A549 (cell line): ENCODE measurements around the gene ZNF821. TPM values are rescaled to one million over a fixed set of nuclear protein-coding genes. Genes with fewer than 3 reads are reported as not detected.

Experiments used
- ATAC-seq, 2 experiments: fragments of 200-7000 bp in 1 of 2; fragments of >200 bp in 1 of 2; cut with Nextera tagmentation in 1 of 2; cut with Tn5 transposase in 1 of 2; 3 replicates each; pipeline versions ENCODE4 v1.8.0 to v1.9.1; 2018 to 2020; ENCODE audit warnings: mild to moderate bottlenecking in 1 of 2, moderate library complexity in 1 of 2
- CTCF ChIA-PET: fragments of 300-600 bp; sonication (Branson Sonifier 250); formaldehyde crosslinking; extraction: SDS; loops from one replicate; lab custom pipeline; 2021; ENCODE audit warnings: antibody characterized with exemption, inconsistent platforms; lab: Yijun Ruan, JAX
- POLR2A ChIA-PET: fragments of 350-600 bp; formaldehyde crosslinking; extraction: SDS; loops from one replicate; lab custom pipeline; 2021; ENCODE audit warnings: antibody characterized with exemption, inconsistent platforms; lab: Yijun Ruan, JAX
- DNase-seq, 2 experiments: peaks; one replicate each; pipeline versions ENCODE4 v3.0.0 to v3.0.0-alpha.2; 2011 to 2016; ENCODE audit warnings: low read depth in 1 of 2, low spot score in 1 of 2
- FAIRE-seq: peaks from 2 replicates; lab custom pipeline; 2011; peaks lifted over from hg19 to GRCh38; lab: Jason Lieb, UNC
- H3K27ac ChIP-seq, 2 experiments: fragments of >200 bp; sonication (Bioruptor Twin); formaldehyde crosslinking; 3 replicates each; pipeline ENCODE4 v1.5.1; 2016 to 2017
- H3K4me1 ChIP-seq: fragments of >200 bp; sonication (Bioruptor Twin); formaldehyde crosslinking; 3 replicates; pipeline ENCODE4 v1.6.1; 2016
- H3K4me2 ChIP-seq: fragments of >200 bp; sonication (Bioruptor Twin); formaldehyde crosslinking; 3 replicates; pipeline ENCODE4 v1.6.1; 2016
- H3K4me3 ChIP-seq: fragments of >200 bp; sonication (Bioruptor Twin); formaldehyde crosslinking; 3 replicates; pipeline ENCODE4 v1.5.1; 2016
- H3K9me3 ChIP-seq: fragments of >200 bp; sonication (Bioruptor Twin); formaldehyde crosslinking; 3 replicates; pipeline ENCODE4 v1.6.1; 2016
- CBX2 ChIP-seq: fragments of 200-600 bp; sonication (generic); IDR thresholded peaks from 2 replicates; pipeline ENCODE4 v1.6.1; 2016; ENCODE audit warnings: low read depth, mild to moderate bottlenecking, borderline replicate concordance
- CBX8 ChIP-seq: fragments of 200-600 bp; sonication (generic); IDR thresholded peaks from 2 replicates; pipeline ENCODE4 v1.6.1; 2016
- EHF ChIP-seq: fragments of 250-450 bp; sonication (Bioruptor Pico); IDR thresholded peaks from 2 replicates; pipeline ENCODE4 v1.5.0; 2020; ENCODE audit warnings: mild to moderate bottlenecking
- ELK1 ChIP-seq: fragments of 150-350 bp; IDR thresholded peaks from 2 replicates; pipeline ENCODE4 v1.6.1; 2014; ENCODE audit warnings: low read depth, mild to moderate bottlenecking, low read length
- FOSB ChIP-seq: fragments of 250-450 bp; sonication (Bioruptor Pico); IDR thresholded peaks from 2 replicates; pipeline ENCODE4 v1.5.0; 2020; ENCODE audit warnings: mild to moderate bottlenecking, moderate library complexity
- GATA3 ChIP-seq: IDR thresholded peaks from 2 replicates; pipeline ENCODE4 v1.6.1; 2012; ENCODE audit warnings: borderline replicate concordance
- HOXA7 ChIP-seq: fragments of 250-450 bp; sonication (Bioruptor Pico); IDR thresholded peaks from 2 replicates; pipeline ENCODE4 v1.5.0; 2020; ENCODE audit warnings: mild to moderate bottlenecking, moderate library complexity
- JUN ChIP-seq, 2 experiments: fragments of >200 bp; sonication (Bioruptor Twin); formaldehyde crosslinking; IDR thresholded peaks; 2 replicates in 1 of 2; 3 replicates in 1 of 2; pipeline ENCODE4 v1.6.1; 2016 to 2017
- MAFK ChIP-seq: fragments of 450-650 bp; IDR thresholded peaks from 2 replicates; pipeline ENCODE4 v1.6.1; 2014; ENCODE audit not compliant: partially characterized antibody
- MAZ ChIP-seq: fragments of 150-350 bp; IDR thresholded peaks from 2 replicates; pipeline ENCODE4 v1.6.1; 2014; ENCODE audit warnings: antibody characterized with exemption, low read depth, low read length, borderline replicate concordance
- NFE2L2 ChIP-seq: fragments of 150-350 bp; conservative IDR thresholded peaks from 2 replicates; pipeline ENCODE4 v1.6.1; 2014; ENCODE audit warnings: low read length
- NR3C1 ChIP-seq: fragments of >200 bp; sonication (Bioruptor Twin); formaldehyde crosslinking; IDR thresholded peaks from 3 replicates; pipeline ENCODE4 v1.6.1; 2017
- PHF8 ChIP-seq: fragments of 200-600 bp; sonication (generic); IDR thresholded peaks from 2 replicates; pipeline ENCODE4 v1.6.1; 2016; ENCODE audit warnings: low read depth, mild to moderate bottlenecking, antibody characterized with exemption, moderate library complexity, borderline replicate concordance
- POLR2AphosphoS2 ChIP-seq: conservative IDR thresholded peaks from 2 replicates; pipeline ENCODE4 v1.6.1; 2012; ENCODE audit warnings: low read length, improper control_type of control experiment, inconsistent platforms
- RAD21 ChIP-seq, 2 experiments: fragments of >200 bp in 1 of 2; sonication (Bioruptor Twin) in 1 of 2; formaldehyde crosslinking in 1 of 2; IDR thresholded peaks in 1 of 2; conservative IDR thresholded peaks in 1 of 2; 2 replicates in 1 of 2; 3 replicates in 1 of 2; pipeline ENCODE4 v1.6.1; 2012 to 2018; ENCODE audit warnings: inconsistent platforms in 1 of 2
- RCOR1 ChIP-seq: fragments of 150-350 bp; IDR thresholded peaks from 2 replicates; pipeline ENCODE4 v1.6.1; 2014; ENCODE audit warnings: antibody characterized with exemption, low read length, low read depth
- RNF2 ChIP-seq: fragments of 200-600 bp; sonication (generic); IDR thresholded peaks from 2 replicates; pipeline ENCODE4 v1.6.1; 2016; ENCODE audit warnings: low read depth, mild to moderate bottlenecking, antibody characterized with exemption, moderate library complexity, borderline replicate concordance
- ZFP36 ChIP-seq: fragments of 450-650 bp; IDR thresholded peaks from 2 replicates; pipeline ENCODE4 v1.6.1; 2014; ENCODE audit warnings: borderline replicate concordance; ENCODE audit not compliant: partially characterized antibody
- ZNF302 ChIP-seq: fragments of 250-450 bp; sonication (Bioruptor Pico); IDR thresholded peaks from 2 replicates; pipeline ENCODE4 v1.9.0; 2021; ENCODE audit warnings: inconsistent platforms, mild to moderate bottlenecking, moderate library complexity
- WGBS: methylation state at CpG from one replicate; pipeline ENCODE4 v1.1.6; 2017; ENCODE audit errors: missing lambda C conversion rate; 5-methylcytosine and 5-hydroxymethylcytosine counted together
- polyA plus RNA-seq, 4 experiments: library from polyadenylated mRNA; depleted of rRNA in 3 of 4; stranded (reverse); fragments of >200 nt; fragmentation: RNase III in 1 of 4; extraction: RNeasy Plus Mini Kit Qiagen cat#74134 plus additional on column Dnase treatment in 1 of 4; gene quantifications; 2 replicates in 3 of 4; 3 replicates in 1 of 4; pipeline ENCODE4 v1.2.3, GENCODE V29; 2011 to 2017
- TF ChIP-seq, protein P1 (sequence below): fragments of >200 bp; sonication (Bioruptor Twin); formaldehyde crosslinking; IDR thresholded peaks from 3 replicates; pipeline ENCODE4 v1.5.1; 2016

ZNF821 gene
- polyA plus RNA-seq, 2 of the 4 experiments (the other 2 are of a cell fraction) = 3.8 to 4.5 TPM

- FAIRE-seq (no peak), DNase-seq (no peak), ATAC-seq (no peak)
- ChIA-PET POLR2A (no interaction called here), CTCF (interaction anchor here (0.6 to 1.2 kb wide), 3 partner anchors 9 to 82 kb away, joined by 3 to 4 read pairs (median 3); partner anchors contain the start of gene PKD1L3)
- TF ChIP-seq ZNF302 (CRISPR knock-in tag) = no peak
- no peak for TF ChIP-seq POLR2AphosphoS2
- TF ChIP-seq RCOR1 = no peak
- no peak for TF ChIP-seq RNF2
- no peak for TF ChIP-seq MAFK
- no peak for TF ChIP-seq ELK1
- no peak for TF ChIP-seq NR3C1
- no peak for TF ChIP-seq HOXA7
- TF ChIP-seq PHF8 = no peak
- TF ChIP-seq CBX2 = no peak
- WGBS = 88% methylated on average over 6 of the region's 6 CpGs
- Histone ChIP-seq H3K9me3 (peaks cover 6% of the 10 kb centered on the region; the same call in 1 of the 3 replicates), H3K4me1 (no peaks in the 10 kb centered on the region), H3K4me2 (no peak overlapping the region), H3K27ac (no peak overlapping the region), H3K4me3 (no peak overlapping the region)
Observed at GRCh38 chr16:71917900-71918299, 33.9 kb upstream of the ZNF821 start.

- ATAC-seq = no peak
- Histone ChIP-seq H3K27ac (no peak overlapping the region), H3K4me2 (no peak overlapping the region), H3K4me3 (no peak overlapping the region), H3K4me1 (no peaks in the 10 kb centered on the region), H3K9me3 (peaks cover 6% of the 10 kb centered on the region; the same call in 1 of the 3 replicates)
- no peak for DNase-seq
- no peak for TF ChIP-seq NR3C1
- no peak for TF ChIP-seq GATA3
- TF ChIP-seq, protein P1, sequence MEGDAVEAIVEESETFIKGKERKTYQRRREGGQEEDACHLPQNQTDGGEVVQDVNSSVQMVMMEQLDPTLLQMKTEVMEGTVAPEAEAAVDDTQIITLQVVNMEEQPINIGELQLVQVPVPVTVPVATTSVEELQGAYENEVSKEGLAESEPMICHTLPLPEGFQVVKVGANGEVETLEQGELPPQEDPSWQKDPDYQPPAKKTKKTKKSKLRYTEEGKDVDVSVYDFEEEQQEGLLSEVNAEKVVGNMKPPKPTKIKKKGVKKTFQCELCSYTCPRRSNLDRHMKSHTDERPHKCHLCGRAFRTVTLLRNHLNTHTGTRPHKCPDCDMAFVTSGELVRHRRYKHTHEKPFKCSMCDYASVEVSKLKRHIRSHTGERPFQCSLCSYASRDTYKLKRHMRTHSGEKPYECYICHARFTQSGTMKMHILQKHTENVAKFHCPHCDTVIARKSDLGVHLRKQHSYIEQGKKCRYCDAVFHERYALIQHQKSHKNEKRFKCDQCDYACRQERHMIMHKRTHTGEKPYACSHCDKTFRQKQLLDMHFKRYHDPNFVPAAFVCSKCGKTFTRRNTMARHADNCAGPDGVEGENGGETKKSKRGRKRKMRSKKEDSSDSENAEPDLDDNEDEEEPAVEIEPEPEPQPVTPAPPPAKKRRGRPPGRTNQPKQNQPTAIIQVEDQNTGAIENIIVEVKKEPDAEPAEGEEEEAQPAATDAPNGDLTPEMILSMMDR = no peak
- TF ChIP-seq NFE2L2 = no peak
- TF ChIP-seq MAZ = no peak
- TF ChIP-seq RAD21 (conservative IDR thresholded peaks at IDR 0.05 in 1 of 2, IDR thresholded peaks at IDR 0.05 in 1 of 2) = no peak
- WGBS = 95% methylated on average over 11 of the region's 11 CpGs
- no peak for FAIRE-seq
- ChIA-PET POLR2A (no interaction called here), CTCF (no interaction called here)
Observed at GRCh38 chr16:71916397-71916920, 32.5 kb upstream of the ZNF821 start.

- no peak for FAIRE-seq
- no peak overlapping the region for H3K27ac ChIP-seq
- DNase-seq = no peak
- no peak overlapping the region for H3K4me3 ChIP-seq
- H3K9me3 ChIP-seq = peaks cover 6% of the 10 kb centered on the region; the same call in 1 of the 3 replicates
- WGBS = 97% methylated on average over 2 of the region's 2 CpGs
- no peaks in the 10 kb centered on the region for H3K4me1 ChIP-seq
- no peak for ATAC-seq
- POLR2A ChIA-PET = no interaction called here
- TF ChIP-seq FOSB (CRISPR knock-in tag) (no peak), JUN (IDR thresholded peaks at IDR 0.05) (no peak), GATA3 (no peak), CBX8 (no peak), ZFP36 (no peak), EHF (CRISPR knock-in tag) (no peak), HOXA7 (no peak)
- H3K4me2 ChIP-seq = no peak overlapping the region
- CTCF ChIA-PET = no interaction called here
Observed at GRCh38 chr16:71915350-71915749, 31.4 kb upstream of the ZNF821 start.
